Measurements from ENCODE around the gene DFFB. TPM values are rescaled to one million over a fixed set of nuclear protein-coding genes. Genes with fewer than 3 reads are reported as not detected.

Gene DFFB
- total RNA-seq, 4 donors from 2014 or later, result 0.82 to 8.7 (median 4.8) TPM

- TF ChIP-seq CTCF (IDR thresholded peaks at IDR 0.05; ENCODE audit: low read depth), result no peak
Measured at GRCh38 chr1:3905953-3906671, 48.8 kb downstream of the DFFB start.

- TF ChIP-seq CTCF (IDR thresholded peaks at IDR 0.05; ENCODE audit: low read depth), result no peak
Measured at GRCh38 chr1:3906672-3907020, 49.4 kb downstream of the DFFB start.

GRCh38 chr1:3907031-3907534 is 49.8 kb downstream of the DFFB start:
- TF ChIP-seq CTCF (IDR thresholded peaks at IDR 0.05; ENCODE audit: low read depth), result no peak

GRCh38 chr1:3907621-3908165 is 50.4 kb downstream of the DFFB start:
- no peak for TF ChIP-seq CTCF (IDR thresholded peaks at IDR 0.05; ENCODE audit: low read depth)

- TF ChIP-seq CTCF (IDR thresholded peaks at IDR 0.05; ENCODE audit: low read depth), result no peak
Measured at GRCh38 chr1:3908886-3909517, 51.7 kb downstream of the DFFB start.

GRCh38 chr1:3909615-3910014 is 52.3 kb downstream of the DFFB start:
- TF ChIP-seq CTCF (IDR thresholded peaks at IDR 0.05; ENCODE audit: low read depth), result no peak

GRCh38 chr1:3910049-3910731 is 52.9 kb downstream of the DFFB start:
- no peak for TF ChIP-seq CTCF (IDR thresholded peaks at IDR 0.05; ENCODE audit: low read depth)

Data from subcutaneous adipose tissue (tissue), 4 donors.